K562 (cell line): ENCODE results near the gene MON2. TPM values are rescaled to one million over a fixed set of nuclear protein-coding genes. Genes with fewer than 3 reads are reported as not detected.

Experiments used
- ATAC-seq: fragments of 200-7000 bp; cut with Tn5 transposase; 3 replicates; pipeline ENCODE4 v1.9.1; 2020; ENCODE audit warnings: moderate library complexity
- BruUV-seq: library from RNA; stranded (reverse); fragments of 400-500 nt; replicated peaks from 2 replicates; lab custom pipeline; 2021; lab: Mats Ljungman, UMichigan
- CTCF ChIA-PET: fragments of 300-600 bp; formaldehyde crosslinking; extraction: SDS; loops from one replicate; lab custom pipeline; 2021; ENCODE audit warnings: low intra/inter-chr PET ratio; lab: Yijun Ruan, JAX
- POLR2A ChIA-PET: fragments of 300-600, 350-650 bp; sonication (Branson Sonifier 250); formaldehyde crosslinking; extraction: SDS; loops from one replicate; lab custom pipeline; 2021; ENCODE audit warnings: antibody characterized with exemption, inconsistent platforms; lab: Yijun Ruan, JAX
- DNase-seq, 4 experiments: peaks; one replicate each; pipeline versions ENCODE4 v3.0.0 to v3.0.0-alpha.2; 2011 to 2018; ENCODE audit warnings: low spot score in 3 of 4, mixed read lengths in 3 of 4; ENCODE audit errors: extremely low read depth in 1 of 4
- FAIRE-seq: peaks from 2 replicates; lab custom pipeline; 2011; peaks lifted over from hg19 to GRCh38; lab: Jason Lieb, UNC
- H2AFZ ChIP-seq: 2 replicates; pipeline ENCODE4 v1.6.0; 2011; ENCODE audit warnings: low read depth, low read length, control low read depth, inconsistent platforms
- H3K27ac ChIP-seq: fragments of 200-600 bp; 3 replicates; pipeline ENCODE4 v1.8.0; 2011; ENCODE audit warnings: low read depth, mild to moderate bottlenecking, control low read depth, inconsistent platforms, low read length, moderate library complexity, mixed read lengths; ENCODE audit errors: extremely low read depth
- H3K27me3 ChIP-seq, 2 experiments: fragments of 300-600 bp in 1 of 2; 2 replicates in 1 of 2; 3 replicates in 1 of 2; pipeline versions ENCODE4 v1.6.0 to v1.8.0; 2011; ENCODE audit warnings: inconsistent platforms in 2 of 2, low read length in 2 of 2, mild to moderate bottlenecking in 1 of 2, mixed read lengths in 1 of 2, moderate library complexity in 1 of 2; ENCODE audit not compliant: control insufficient read depth in 2 of 2, insufficient read depth in 2 of 2
- H3K36me3 ChIP-seq: fragments of 300-600 bp; 3 replicates; pipeline ENCODE4 v1.8.0; 2011; ENCODE audit warnings: mild to moderate bottlenecking, low read length, inconsistent platforms; ENCODE audit not compliant: control insufficient read depth, insufficient read depth
- H3K4me1 ChIP-seq, 2 experiments: fragments of 200-600 bp in 1 of 2; replicated peaks in 1 of 2; 2 replicates in 1 of 2; 3 replicates in 1 of 2; pipeline versions ENCODE4 v1.5.1 to v1.8.0; 2011; ENCODE audit warnings: inconsistent platforms in 2 of 2, low read length in 2 of 2, mild to moderate bottlenecking in 1 of 2, mixed read lengths in 1 of 2, moderate library complexity in 1 of 2; ENCODE audit not compliant: control insufficient read depth in 2 of 2, insufficient read depth in 2 of 2
- H3K4me2 ChIP-seq: 2 replicates; pipeline ENCODE4 v1.6.1; 2011; ENCODE audit warnings: low read length, control low read depth, inconsistent platforms, mixed read lengths; ENCODE audit not compliant: insufficient read depth
- H3K4me3 ChIP-seq: fragments of 200-600 bp; sonication (generic), shearing (Covaris generic); 2 replicates; pipeline ENCODE4 v1.5.1; 2016; ENCODE audit warnings: control low read depth, inconsistent platforms
- H3K79me2 ChIP-seq: fragments of 200-600 bp; 3 replicates; pipeline ENCODE4 v1.8.0; 2011; ENCODE audit warnings: low read length, inconsistent platforms; ENCODE audit not compliant: control insufficient read depth, insufficient read depth
- H3K9ac ChIP-seq, 2 experiments: 2 replicates each; pipeline versions ENCODE4 v1.6.0 to v1.6.1; 2011; ENCODE audit warnings: low read depth in 2 of 2, low read length in 2 of 2, control low read depth in 1 of 2, inconsistent platforms in 1 of 2, mild to moderate bottlenecking in 1 of 2, mixed read lengths in 1 of 2; ENCODE audit not compliant: insufficient read depth in 1 of 2
- H3K9me1 ChIP-seq: one replicate; pipeline ENCODE4 v1.6.0; 2011; ENCODE audit warnings: inconsistent platforms, mild to moderate bottlenecking, low read length, moderate library complexity; ENCODE audit not compliant: control insufficient read depth, insufficient read depth
- H3K9me3 ChIP-seq: replicated peaks from 2 replicates; pipeline ENCODE4 v1.5.1; 2011; ENCODE audit warnings: low read depth, low read length, inconsistent platforms; ENCODE audit not compliant: control insufficient read depth, insufficient read depth
- H4K20me1 ChIP-seq: replicated peaks from 2 replicates; pipeline ENCODE4 v1.6.1; 2011; ENCODE audit warnings: low read length, inconsistent platforms, mixed read lengths; ENCODE audit not compliant: control insufficient read depth, insufficient read depth
- CGGBP1 ChIP-seq: fragments of 250-450 bp; sonication (Bioruptor Pico); IDR thresholded peaks from 2 replicates; pipeline ENCODE4 v1.9.0; 2021; ENCODE audit warnings: mild to moderate bottlenecking
- CHD2 ChIP-seq: IDR thresholded peaks from 2 replicates; pipeline ENCODE4 v1.6.1; 2011; ENCODE audit warnings: low read depth, low read length
- ELF1 ChIP-seq: fragments of 200-800 bp; sonication (Bioruptor generic); IDR thresholded peaks from 2 replicates; pipeline ENCODE4 v1.6.1; 2016; ENCODE audit warnings: missing genetic modification characterization, missing compliant biosample characterization
- HDAC1 ChIP-seq, 2 experiments: fragments of 450-650 bp; IDR thresholded peaks; 2 replicates each; pipeline ENCODE4 v1.6.1; 2016 to 2017; ENCODE audit warnings: inconsistent platforms in 1 of 2, mild to moderate bottlenecking in 1 of 2, moderate library complexity in 1 of 2
- HSF4 ChIP-seq: fragments of 250-450 bp; sonication (Bioruptor Pico); IDR thresholded peaks from 2 replicates; pipeline ENCODE4 v2.1.2; 2022; ENCODE audit warnings: mild to moderate bottlenecking, moderate library complexity, borderline replicate concordance
- MXI1 ChIP-seq: IDR thresholded peaks from 2 replicates; pipeline ENCODE4 v1.6.1; 2011; ENCODE audit warnings: low read depth, mild to moderate bottlenecking, improper control_type of control experiment, low read length
- RBM25 ChIP-seq: fragments of 200-400 bp; formaldehyde crosslinking; IDR thresholded peaks from 2 replicates; pipeline ENCODE4 v1.6.1; 2018; ENCODE audit warnings: low read length, low read depth, moderate library complexity; ENCODE audit not compliant: severe bottlenecking
- RHOXF2B ChIP-seq: fragments of 250-450 bp; sonication (Bioruptor Pico); conservative IDR thresholded peaks from 2 replicates; pipeline ENCODE4 v1.5.1; 2021
- XRCC5 ChIP-seq: fragments of 200-400 bp; formaldehyde crosslinking; IDR thresholded peaks from 2 replicates; pipeline ENCODE4 v1.6.1; 2017; ENCODE audit warnings: low read depth, mild to moderate bottlenecking, low read length
- ZKSCAN8 ChIP-seq: fragments of 200-800 bp; sonication (Bioruptor generic); IDR thresholded peaks from 2 replicates; pipeline ENCODE4 v1.6.1; 2016; ENCODE audit warnings: missing genetic modification characterization, missing compliant biosample characterization
- ZNF77 ChIP-seq: fragments of 250-450 bp; sonication (Bioruptor Pico); IDR thresholded peaks from 2 replicates; pipeline ENCODE4 v1.5.0; 2020
- WGBS: fragments of 100-300 bp; shearing (Covaris generic); methylation state at CpG from one replicate; pipeline ENCODE4 v1.1.6; 2016; ENCODE audit warnings: low coverage, mixed read lengths; ENCODE audit not compliant: insufficient coverage; ENCODE audit errors: missing lambda C conversion rate; 5-methylcytosine and 5-hydroxymethylcytosine counted together
- in situ Hi-C: fragments of 300-500 bp; cut with MboI; formaldehyde crosslinking; loops from 4 replicates; pipeline ENCODE4 v1.15.0; 2018; ENCODE audit warnings: inconsistent platforms, mixed read lengths
- intact Hi-C: fragments of 100-400 bp; cut with micrococcal nuclease; formaldehyde crosslinking; loops from 2 replicates; pipeline ENCODE4 v1.14.2; 2022
- polyA plus RNA-seq, 8 experiments: library from polyadenylated mRNA; depleted of rRNA in 4 of 8; stranded (reverse) in 5 of 8; unstranded in 3 of 8; fragments of >200 nt; fragmentation: Nextera tagmentation in 2 of 8; fragmentation: Illumina TruSeq in 1 of 8; extraction: Ambion mirVana in 2 of 8; extraction: Trizol in 1 of 8; gene quantifications; 2 replicates each; pipeline versions ENCODE4 v1.2.1 to v1.2.3, GENCODE V29; 2011 to 2014; ENCODE audit warnings: inconsistent platforms in 1 of 8, missing spikeins in 1 of 8
- total RNA-seq, 7 experiments: library from RNA; depleted of rRNA in 6 of 7; stranded (reverse); fragments of >200 nt in 6 of 7; fragmentation: Illumina TruSeq in 2 of 7; extraction: Trizol in 2 of 7; gene quantifications; 2 replicates each; pipeline versions ENCODE4 v1.2.1 to v1.2.3, GENCODE V29; 2011 to 2021; ENCODE audit warnings: low replicate concordance in 1 of 7
- TF ChIP-seq, protein P1 (sequence below): fragments of 450-650 bp; IDR thresholded peaks from one replicate; pipeline ENCODE4 v1.6.1; 2018; ENCODE audit warnings: mild to moderate bottlenecking, moderate library complexity; ENCODE audit not compliant: partially characterized antibody
- TF ChIP-seq, protein P2 (sequence below): fragments of 450-650 bp; IDR thresholded peaks from 2 replicates; pipeline ENCODE4 v1.6.1; 2016; ENCODE audit warnings: low read depth

MON2 gene
- total and polyA plus RNA-seq, 9 of the 15 experiments (the other 6 are each of a cell fraction or from before 2014, with no cell fraction given): 3.6 to 31.6 (median 16.8) TPM

DNA sequence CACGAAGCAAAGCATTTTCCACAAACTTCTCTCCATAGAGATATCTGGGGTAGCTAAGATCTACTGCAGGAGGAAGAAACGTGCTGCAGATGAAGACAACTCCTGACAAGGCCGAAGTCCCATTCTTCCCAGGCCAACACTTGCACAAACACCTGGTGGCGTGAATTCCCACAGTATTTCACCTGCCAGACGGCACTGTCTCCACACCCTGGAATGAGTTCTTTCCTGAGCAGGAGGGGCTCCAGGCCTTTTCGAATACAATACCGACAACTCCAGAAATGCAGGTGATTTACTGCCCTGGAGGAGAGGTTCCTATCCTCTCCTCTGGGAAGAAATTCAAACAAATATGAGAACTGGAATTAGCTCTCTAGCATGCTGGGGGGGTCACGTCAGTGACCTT, 179.9 kb downstream of the MON2 start:
- POLR2A ChIA-PET: interaction anchor here (0.7 kb wide), 1 partner anchor 11 kb away, joined by 3 read pairs; no protein-coding TSS in a partner anchor
- FAIRE-seq: no peak
- no peaks in the 10 kb centered on the region for H4K20me1 ChIP-seq
- H3K9ac ChIP-seq: no peak overlapping the region
- WGBS: 44% methylated on average over 7 of the region's 8 CpGs
- in situ Hi-C loops: no loop called here
- no peaks in the 10 kb centered on the region for H3K27me3 ChIP-seq
- no peak for DNase-seq
- no peaks in the 10 kb centered on the region for H3K9me3 ChIP-seq
- BruUV-seq: no TSS peak
- H3K36me3 ChIP-seq: no peaks in the 10 kb centered on the region; the same call in 2 of the 3 replicates
- TF ChIP-seq ZKSCAN8 (CRISPR knock-in tag) (no peak), ZNF77 (no peak), HDAC1 (IDR thresholded peaks at IDR 0.05) (no peak), MXI1 (no peak), CGGBP1 (CRISPR knock-in tag) (no peak), ELF1 (no peak), CHD2 (no peak), XRCC5 (no peak), RBM25 (no peak), RHOXF2B (CRISPR knock-in tag) (no peak), HSF4 (CRISPR knock-in tag) (no peak)
- TF ChIP-seq, protein P1, sequence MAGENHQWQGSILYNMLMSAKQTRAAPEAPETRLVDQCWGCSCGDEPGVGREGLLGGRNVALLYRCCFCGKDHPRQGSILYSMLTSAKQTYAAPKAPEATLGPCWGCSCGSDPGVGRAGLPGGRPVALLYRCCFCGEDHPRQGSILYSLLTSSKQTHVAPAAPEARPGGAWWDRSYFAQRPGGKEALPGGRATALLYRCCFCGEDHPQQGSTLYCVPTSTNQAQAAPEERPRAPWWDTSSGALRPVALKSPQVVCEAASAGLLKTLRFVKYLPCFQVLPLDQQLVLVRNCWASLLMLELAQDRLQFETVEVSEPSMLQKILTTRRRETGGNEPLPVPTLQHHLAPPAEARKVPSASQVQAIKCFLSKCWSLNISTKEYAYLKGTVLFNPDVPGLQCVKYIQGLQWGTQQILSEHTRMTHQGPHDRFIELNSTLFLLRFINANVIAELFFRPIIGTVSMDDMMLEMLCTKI: no peak
- TF ChIP-seq, protein P2, sequence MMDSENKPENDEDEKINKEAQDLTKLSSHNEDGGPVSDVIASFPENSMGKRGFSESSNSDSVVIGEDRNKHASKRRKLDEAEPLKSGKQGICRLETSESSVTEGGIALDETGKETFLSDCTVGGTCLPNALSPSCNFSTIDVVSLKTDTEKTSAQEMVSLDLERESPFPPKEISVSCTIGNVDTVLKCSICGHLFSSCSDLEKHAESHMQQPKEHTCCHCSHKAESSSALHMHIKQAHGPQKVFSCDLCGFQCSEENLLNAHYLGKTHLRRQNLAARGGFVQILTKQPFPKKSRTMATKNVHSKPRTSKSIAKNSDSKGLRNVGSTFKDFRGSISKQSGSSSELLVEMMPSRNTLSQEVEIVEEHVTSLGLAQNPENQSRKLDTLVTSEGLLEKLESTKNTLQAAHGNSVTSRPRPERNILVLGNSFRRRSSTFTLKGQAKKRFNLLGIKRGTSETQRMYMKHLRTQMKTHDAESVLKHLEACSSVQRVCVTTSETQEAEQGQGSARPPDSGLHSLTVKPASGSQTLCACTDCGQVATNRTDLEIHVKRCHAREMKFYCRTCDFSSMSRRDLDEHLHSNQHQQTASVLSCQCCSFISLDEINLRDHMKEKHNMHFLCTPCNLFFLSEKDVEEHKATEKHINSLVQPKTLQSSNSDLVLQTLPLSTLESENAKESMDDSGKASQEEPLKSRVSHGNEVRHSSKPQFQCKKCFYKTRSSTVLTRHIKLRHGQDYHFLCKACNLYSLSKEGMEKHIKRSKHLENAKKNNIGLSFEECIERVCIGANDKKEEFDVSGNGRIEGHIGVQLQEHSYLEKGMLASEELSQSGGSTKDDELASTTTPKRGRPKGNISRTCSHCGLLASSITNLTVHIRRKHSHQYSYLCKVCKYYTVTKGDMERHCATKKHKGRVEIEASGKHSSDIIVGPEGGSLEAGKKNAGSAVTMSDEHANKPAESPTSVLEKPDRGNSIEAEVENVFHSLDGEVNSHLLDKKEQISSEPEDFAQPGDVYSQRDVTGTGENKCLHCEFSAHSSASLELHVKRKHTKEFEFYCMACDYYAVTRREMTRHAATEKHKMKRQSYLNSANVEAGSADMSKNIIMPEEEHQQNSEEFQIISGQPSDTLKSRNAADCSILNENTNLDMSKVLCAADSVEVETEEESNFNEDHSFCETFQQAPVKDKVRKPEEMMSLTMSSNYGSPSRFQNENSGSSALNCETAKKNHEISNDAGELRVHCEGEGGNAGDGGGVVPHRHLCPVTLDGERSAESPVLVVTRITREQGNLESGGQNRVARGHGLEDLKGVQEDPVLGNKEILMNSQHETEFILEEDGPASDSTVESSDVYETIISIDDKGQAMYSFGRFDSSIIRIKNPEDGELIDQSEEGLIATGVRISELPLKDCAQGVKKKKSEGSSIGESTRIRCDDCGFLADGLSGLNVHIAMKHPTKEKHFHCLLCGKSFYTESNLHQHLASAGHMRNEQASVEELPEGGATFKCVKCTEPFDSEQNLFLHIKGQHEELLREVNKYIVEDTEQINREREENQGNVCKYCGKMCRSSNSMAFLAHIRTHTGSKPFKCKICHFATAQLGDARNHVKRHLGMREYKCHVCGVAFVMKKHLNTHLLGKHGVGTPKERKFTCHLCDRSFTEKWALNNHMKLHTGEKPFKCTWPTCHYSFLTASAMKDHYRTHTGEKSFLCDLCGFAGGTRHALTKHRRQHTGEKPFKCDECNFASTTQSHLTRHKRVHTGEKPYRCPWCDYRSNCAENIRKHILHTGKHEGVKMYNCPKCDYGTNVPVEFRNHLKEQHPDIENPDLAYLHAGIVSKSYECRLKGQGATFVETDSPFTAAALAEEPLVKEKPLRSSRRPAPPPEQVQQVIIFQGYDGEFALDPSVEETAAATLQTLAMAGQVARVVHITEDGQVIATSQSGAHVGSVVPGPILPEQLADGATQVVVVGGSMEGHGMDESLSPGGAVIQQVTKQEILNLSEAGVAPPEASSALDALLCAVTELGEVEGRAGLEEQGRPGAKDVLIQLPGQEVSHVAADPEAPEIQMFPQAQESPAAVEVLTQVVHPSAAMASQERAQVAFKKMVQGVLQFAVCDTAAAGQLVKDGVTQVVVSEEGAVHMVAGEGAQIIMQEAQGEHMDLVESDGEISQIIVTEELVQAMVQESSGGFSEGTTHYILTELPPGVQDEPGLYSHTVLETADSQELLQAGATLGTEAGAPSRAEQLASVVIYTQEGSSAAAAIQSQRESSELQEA: no peak
- TF ChIP-seq, all 486 proteins: peak for 0
- Histone ChIP-seq H3K4me1 (no peaks in the 10 kb centered on the region), H2AFZ (no peak overlapping the region), H3K4me3 (no peak overlapping the region), H3K27ac (no peak overlapping the region), H3K79me2 (no peaks in the 10 kb centered on the region), H3K4me2 (no peak overlapping the region), H3K9me1 (no peaks in the 10 kb centered on the region)
- CTCF ChIA-PET: no interaction called here
- intact Hi-C loops: no loop called here
- no peak for ATAC-seq
